Tibial nerve (tissue), 4 donors: ENCODE results near the gene MRPL42. TPM values are rescaled to one million over a fixed set of nuclear protein-coding genes. Genes with fewer than 3 reads are reported as not detected.
"Not testable (repeated sequence)": the region's sequence is repeated elsewhere in the genome, so short reads cannot be mapped to it uniquely, and the experiment has no call there.

Experiments used
- DNase-seq, 2 donors: peaks; one replicate each; pipeline ENCODE4 v3.0.0-alpha.2; 2019; ENCODE audit warnings: low spot score in 2 of 2
- H3K27ac ChIP-seq, 4 donors: fragments of 200-600 bp; sonication (generic) in 3 of 4; one replicate each; pipeline ENCODE4 v1.5.1; 2017 to 2019; ENCODE audit warnings: mild to moderate bottlenecking in 1 of 4
- H3K27me3 ChIP-seq, 2 donors: fragments of 200-600 bp; sonication (generic) in 1 of 2; one replicate each; pipeline versions ENCODE4 v1.5.1 to v1.6.0; 2017 to 2019
- H3K36me3 ChIP-seq, 3 donors: fragments of 200-600 bp; sonication (generic); one replicate each; pipeline ENCODE4 v1.5.1; 2018 to 2019
- H3K4me1 ChIP-seq, 4 donors: fragments of 200-600 bp; sonication (generic) in 3 of 4; one replicate each; pipeline ENCODE4 v1.5.1; 2017 to 2019
- H3K4me3 ChIP-seq, 4 donors: fragments of 200-600 bp; sonication (generic) in 3 of 4; one replicate each; pipeline ENCODE4 v1.5.1; 2017 to 2019; ENCODE audit warnings: mild to moderate bottlenecking in 1 of 4, moderate library complexity in 1 of 4
- H3K9me3 ChIP-seq, 4 donors: fragments of 200-600 bp; sonication (generic) in 3 of 4; one replicate each; pipeline ENCODE4 v1.5.1; 2017 to 2019
- CTCF ChIP-seq, 5 experiments: fragments of 200-600 bp in 3 of 5; fragments of 450-650 bp in 2 of 5; sonication (generic) in 3 of 5; IDR thresholded peaks; one replicate each; pipeline ENCODE4 v1.5.1; 2016 to 2019; ENCODE audit warnings: antibody characterized with exemption in 5 of 5, mild to moderate bottlenecking in 3 of 5, moderate library complexity in 2 of 5
- EP300 ChIP-seq, 2 donors: sonication (generic); formaldehyde crosslinking; IDR thresholded peaks; one replicate each; pipeline ENCODE4 v1.6.1; 2017; ENCODE audit warnings: antibody characterized with exemption in 2 of 2, mild to moderate bottlenecking in 1 of 2
- POLR2A ChIP-seq, 2 donors: fragments of 450-650 bp; IDR thresholded peaks; one replicate each; pipeline ENCODE4 v1.6.1; 2017; ENCODE audit warnings: antibody characterized with exemption in 2 of 2, mild to moderate bottlenecking in 2 of 2, moderate library complexity in 2 of 2
- WGBS, 2 donors: methylation state at CpG; one replicate each; pipeline ENCODE4 v1.1.5; 2018; 5-methylcytosine and 5-hydroxymethylcytosine counted together
- total RNA-seq, 4 donors: library from RNA; depleted of rRNA; stranded (reverse); fragments of >200 nt; gene quantifications; one replicate each; pipeline ENCODE4 v1.1.0, GENCODE V29; 2016

The MRPL42 gene
- total RNA-seq, 4 donors from 2014 or later = 19.7 to 27.3 (median 22.8) TPM

GRCh38 chr12:93547778-93548177 lies 80.5 kb downstream of the MRPL42 start:
- Histone ChIP-seq H3K27ac (no peak overlapping the region), H3K27me3 (no peaks in the 10 kb centered on the region), H3K9me3 (no peaks in the 10 kb centered on the region), H3K4me3 (no peak overlapping the region), H3K36me3 (no peaks in the 10 kb centered on the region), H3K4me1 (no peaks in the 10 kb centered on the region)
- no peak for TF ChIP-seq POLR2A (IDR thresholded peaks at IDR 0.05)
- no peak for TF ChIP-seq EP300 (IDR thresholded peaks at IDR 0.05)
- TF ChIP-seq CTCF (IDR thresholded peaks at IDR 0.05) = no peak
- 78 to 85% methylated on average over 2 of the region's 2 CpGs for WGBS, 2 donors
- DNase-seq = no peak

- WGBS, 2 donors = 77 to 82% methylated on average over 6 of the region's 6 CpGs
- DNase-seq = no peak
Measured at GRCh38 chr12:93549174-93549573, 81.9 kb downstream of the MRPL42 start.

GRCh38 chr12:93550748-93551611 lies 83.7 kb downstream of the MRPL42 start:
- Histone ChIP-seq H3K4me1 (no peaks in the 10 kb centered on the region), H3K4me3 (no peak overlapping the region), H3K9me3 (no peaks in the 10 kb centered on the region), H3K36me3 (no peaks in the 10 kb centered on the region), H3K27ac (no peak overlapping the region), H3K27me3 (no peaks in the 10 kb centered on the region)
- TF ChIP-seq POLR2A (IDR thresholded peaks at IDR 0.05) (no peak), EP300 (IDR thresholded peaks at IDR 0.05) (no peak), CTCF (IDR thresholded peaks at IDR 0.05) (no peak)
- 69 to 72% methylated on average over 11 of the region's 11 CpGs for WGBS, 2 donors
- DNase-seq = no peak

More at GRCh38 chr12:93549174-93549573, 81.9 kb downstream of the MRPL42 start:
- Histone ChIP-seq H3K4me1 (no peaks in the 10 kb centered on the region), H3K27me3 (no peaks in the 10 kb centered on the region), H3K27ac (no peak overlapping the region), H3K36me3 (no peaks in the 10 kb centered on the region), H3K4me3 (no peak overlapping the region), H3K9me3 (no peaks in the 10 kb centered on the region)
- TF ChIP-seq EP300 (IDR thresholded peaks at IDR 0.05) (no peak), POLR2A (IDR thresholded peaks at IDR 0.05) (no peak), CTCF (IDR thresholded peaks at IDR 0.05) (no peak)

GRCh38 chr12:93552427-93552826 lies 85.1 kb downstream of the MRPL42 start:
- 72 to 84% methylated on average over 4 of the region's 4 CpGs for WGBS, 2 donors
- H3K9me3 ChIP-seq = peaks cover 0 to 1% (median 0%) of the 10 kb centered on the region in 4 donors
- H3K4me1 ChIP-seq = no peaks in the 10 kb centered on the region
- H3K4me3 ChIP-seq = no peak overlapping the region
- H3K36me3 ChIP-seq = no peaks in the 10 kb centered on the region
- no peak for TF ChIP-seq POLR2A (IDR thresholded peaks at IDR 0.05)
- no peak overlapping the region for H3K27ac ChIP-seq
- H3K27me3 ChIP-seq = no peaks in the 10 kb centered on the region
- DNase-seq = no peak

- DNase-seq, H3K36me3 ChIP-seq, H3K4me1 ChIP-seq, H3K27me3 ChIP-seq, H3K27ac ChIP-seq, H3K4me3 ChIP-seq: not testable (repeated sequence)
- peaks cover 0 to 20% (median 3%) of the 10 kb centered on the region in 4 donors for H3K9me3 ChIP-seq
Measured at GRCh38 chr12:93557879-93558278, 90.6 kb downstream of the MRPL42 start.

- H3K36me3 ChIP-seq, H3K27me3 ChIP-seq, H3K4me3 ChIP-seq, DNase-seq, H3K4me1 ChIP-seq, H3K27ac ChIP-seq: not testable (repeated sequence)
- 95 to 96% methylated on average over 1 of the region's 1 CpG for WGBS, 2 donors
- H3K9me3 ChIP-seq = peaks cover 0 to 20% (median 3%) of the 10 kb centered on the region in 4 donors
Measured at GRCh38 chr12:93558685-93559084, 91.4 kb downstream of the MRPL42 start.
